ENCODE data around the gene MNDA.

DNA sequence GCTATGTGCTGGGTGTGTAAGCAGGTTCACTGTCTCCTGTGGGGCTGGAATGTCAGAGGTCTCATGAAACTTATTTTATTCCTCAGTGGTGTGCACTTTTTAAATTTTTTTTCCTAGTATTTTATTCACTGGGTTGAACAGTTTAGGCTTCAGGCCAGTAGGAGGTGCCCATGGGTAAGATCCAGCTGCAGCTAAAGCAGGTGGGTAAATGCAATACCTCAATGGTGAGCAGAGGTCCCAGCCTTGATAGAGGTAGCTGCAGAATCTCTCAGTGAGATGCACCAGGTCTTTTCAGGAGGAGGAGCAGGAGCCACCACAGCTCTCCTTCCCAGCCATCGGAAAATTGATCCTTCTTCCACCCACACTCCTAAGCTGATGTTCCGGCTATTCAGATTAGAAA, 37.5 kb upstream of the MNDA start:
- no peak for TF ChIP-seq POLR2A (IDR thresholded peaks at IDR 0.05; ENCODE audit: low read length)
- TF ChIP-seq GATA1 (IDR thresholded peaks at IDR 0.05; ENCODE audit: low read depth, low read length): no peak

Measured in erythroblast (primary cell).